ENCODE data around the gene PGLYRP4. TPM values are rescaled to one million over a fixed set of nuclear protein-coding genes. Genes with fewer than 3 reads are reported as not detected.

The PGLYRP4 gene
- total RNA-seq, 2 experiments from 2014 or later: not detected

- Histone ChIP-seq H3K27ac (ENCODE audit: low read depth, low read length, poor library complexity, severe bottlenecking) (no peak overlapping the region), H3K4me2 (ENCODE audit: low read length) (no peak overlapping the region), H3K36me3 (ENCODE audit: insufficient read depth, low read length) (no peaks in the 10 kb centered on the region), H4K20me1 (ENCODE audit: insufficient read depth, low read length) (no peaks in the 10 kb centered on the region), H2AFZ (ENCODE audit: low read length) (no peak overlapping the region), H3K9me2 (ENCODE audit: insufficient read depth, low read length) (no peaks in the 10 kb centered on the region), H3K79me2 (ENCODE audit: insufficient read depth, low read depth, low read length) (no peaks in the 10 kb centered on the region), H3K4me3 (ENCODE audit: low read depth, low read length, poor library complexity, severe bottlenecking) (no peak overlapping the region), H3K9me3 (ENCODE audit: low read length) (no peaks in the 10 kb centered on the region), H3K4me1 (ENCODE audit: insufficient read depth, low read length, poor library complexity, severe bottlenecking) (no peaks in the 10 kb centered on the region)
- TF ChIP-seq CTCF (conservative IDR thresholded peaks at IDR 0.05; ENCODE audit: low read length) (no peak), EZH2phosphoT487 (IDR thresholded peaks at IDR 0.05; ENCODE audit: borderline replicate concordance, low read depth, low read length) (no peak)
- intact Hi-C loops (cut with micrococcal nuclease; ENCODE audit: unreplicated experiment): no loop called here
- POLR2A ChIA-PET: no interaction called here
- BruUV-seq (replicated peaks): no TSS peak
- CTCF ChIA-PET (ENCODE audit: unreplicated experiment): no interaction called here
- DNase-seq (ENCODE audit: low spot score): no peak
These were observed 15.5 kb upstream of the PGLYRP4 start for GRCh38 chr1:153364156-153364555.

- intact Hi-C loops (cut with micrococcal nuclease; ENCODE audit: unreplicated experiment): no loop called here
These were observed 15.0 kb upstream of the PGLYRP4 start for GRCh38 chr1:153363641-153364040.

More at GRCh38 chr1:153363641-153364040, 15.0 kb upstream of the PGLYRP4 start:
- H3K4me3 ChIP-seq (ENCODE audit: low read depth, low read length, poor library complexity, severe bottlenecking): no peak overlapping the region
- H3K9me2 ChIP-seq (ENCODE audit: insufficient read depth, low read length): no peaks in the 10 kb centered on the region
- no peak for DNase-seq (ENCODE audit: low spot score)
- ChIA-PET CTCF (ENCODE audit: unreplicated experiment) (no interaction called here), POLR2A (no interaction called here)
- H3K36me3 ChIP-seq (ENCODE audit: insufficient read depth, low read length): no peaks in the 10 kb centered on the region
- no peaks in the 10 kb centered on the region for H3K9me3 ChIP-seq (ENCODE audit: low read length)
- H3K4me1 ChIP-seq (ENCODE audit: insufficient read depth, low read length, poor library complexity, severe bottlenecking): no peaks in the 10 kb centered on the region
- no peak overlapping the region for H2AFZ ChIP-seq (ENCODE audit: low read length)
- BruUV-seq (replicated peaks): no TSS peak
- H3K79me2 ChIP-seq (ENCODE audit: insufficient read depth, low read depth, low read length): no peaks in the 10 kb centered on the region
- H3K27ac ChIP-seq (ENCODE audit: low read depth, low read length, poor library complexity, severe bottlenecking): no peak overlapping the region
- H3K4me2 ChIP-seq (ENCODE audit: low read length): no peak overlapping the region
- TF ChIP-seq EZH2phosphoT487 (IDR thresholded peaks at IDR 0.05; ENCODE audit: borderline replicate concordance, low read depth, low read length): no peak
- TF ChIP-seq CTCF (conservative IDR thresholded peaks at IDR 0.05; ENCODE audit: low read length): no peak
- no peaks in the 10 kb centered on the region for H4K20me1 ChIP-seq (ENCODE audit: insufficient read depth, low read length)
